ENCODE results near the gene AGR2.

DNA sequence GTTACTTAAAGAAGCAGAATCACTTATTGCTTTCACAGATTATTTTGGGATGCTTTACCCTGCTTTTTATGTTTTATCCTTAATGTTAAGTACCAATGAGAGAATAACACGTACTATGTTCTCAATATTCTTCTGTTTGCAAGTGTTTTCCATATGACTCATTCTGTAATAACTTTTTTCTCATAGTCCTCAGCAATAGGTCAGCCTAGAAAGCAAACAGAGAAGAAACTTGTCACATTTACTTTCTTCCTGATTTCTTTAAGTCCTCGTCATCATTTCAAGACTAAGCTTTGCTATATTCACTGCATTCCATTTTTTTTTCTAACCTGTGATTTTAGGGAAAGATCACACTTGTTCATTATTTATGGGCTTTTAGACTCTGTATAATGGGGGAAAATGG is 6.8 kb upstream of the AGR2 start:
- TF ChIP-seq, protein P1, sequence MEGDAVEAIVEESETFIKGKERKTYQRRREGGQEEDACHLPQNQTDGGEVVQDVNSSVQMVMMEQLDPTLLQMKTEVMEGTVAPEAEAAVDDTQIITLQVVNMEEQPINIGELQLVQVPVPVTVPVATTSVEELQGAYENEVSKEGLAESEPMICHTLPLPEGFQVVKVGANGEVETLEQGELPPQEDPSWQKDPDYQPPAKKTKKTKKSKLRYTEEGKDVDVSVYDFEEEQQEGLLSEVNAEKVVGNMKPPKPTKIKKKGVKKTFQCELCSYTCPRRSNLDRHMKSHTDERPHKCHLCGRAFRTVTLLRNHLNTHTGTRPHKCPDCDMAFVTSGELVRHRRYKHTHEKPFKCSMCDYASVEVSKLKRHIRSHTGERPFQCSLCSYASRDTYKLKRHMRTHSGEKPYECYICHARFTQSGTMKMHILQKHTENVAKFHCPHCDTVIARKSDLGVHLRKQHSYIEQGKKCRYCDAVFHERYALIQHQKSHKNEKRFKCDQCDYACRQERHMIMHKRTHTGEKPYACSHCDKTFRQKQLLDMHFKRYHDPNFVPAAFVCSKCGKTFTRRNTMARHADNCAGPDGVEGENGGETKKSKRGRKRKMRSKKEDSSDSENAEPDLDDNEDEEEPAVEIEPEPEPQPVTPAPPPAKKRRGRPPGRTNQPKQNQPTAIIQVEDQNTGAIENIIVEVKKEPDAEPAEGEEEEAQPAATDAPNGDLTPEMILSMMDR (IDR thresholded peaks at IDR 0.05; ENCODE audit: low read length): no peak
- TF ChIP-seq EZH2 (IDR thresholded peaks at IDR 0.05; ENCODE audit: borderline replicate concordance, low read length): no peak
